H1 (cell line): ENCODE measurements around the gene TMEM139. TPM values are rescaled to one million over a fixed set of nuclear protein-coding genes. Genes with fewer than 3 reads are reported as not detected.

Experiments used
- CTCF ChIA-PET: fragments of 300-600 bp; sonication (Branson Sonifier 250); formaldehyde crosslinking; loops from one replicate; lab custom pipeline; 2021; ENCODE audit not compliant: partially characterized antibody; lab: Charles Lee
- POLR2A ChIA-PET: fragments of 300-600 bp; sonication (Branson Sonifier 250); formaldehyde crosslinking; loops from one replicate; lab custom pipeline; 2021; ENCODE audit warnings: inconsistent platforms; ENCODE audit not compliant: partially characterized antibody; lab: Charles Lee
- DNase-seq, 2 experiments: peaks; one replicate each; pipeline versions ENCODE4 v3.0.0 to v3.0.0-alpha.2; 2010 to 2022; ENCODE audit warnings: low spot score in 2 of 2, low read depth in 1 of 2, mixed read lengths in 1 of 2
- FAIRE-seq: peaks from 2 replicates; lab custom pipeline; 2011; peaks lifted over from hg19 to GRCh38; lab: Jason Lieb, UNC
- H2AFZ ChIP-seq: 2 replicates; pipeline ENCODE4 v1.8.1; 2012; ENCODE audit warnings: low read length, inconsistent platforms
- H2AK5ac ChIP-seq: 2 replicates; pipeline ENCODE4 v1.6.1; 2013; ENCODE audit warnings: low read depth, low read length
- H2BK120ac ChIP-seq: replicated peaks from 2 replicates; pipeline ENCODE3; 2013; ENCODE audit warnings: low read depth, low read length, inconsistent platforms
- H2BK12ac ChIP-seq: 2 replicates; pipeline ENCODE4 v1.6.1; 2013; ENCODE audit warnings: low read depth, low read length
- H2BK15ac ChIP-seq: 2 replicates; pipeline ENCODE4 v1.6.1; 2013; ENCODE audit warnings: low read length
- H2BK20ac ChIP-seq: 2 replicates; pipeline ENCODE4 v1.6.1; 2013; ENCODE audit warnings: low read length
- H2BK5ac ChIP-seq: 2 replicates; pipeline ENCODE4 v1.6.1; 2013; ENCODE audit warnings: low read depth, low read length
- H3K14ac ChIP-seq: 2 replicates; pipeline ENCODE4 v1.6.1; 2013; ENCODE audit warnings: inconsistent platforms; ENCODE audit not compliant: insufficient read length
- H3K18ac ChIP-seq: 2 replicates; pipeline ENCODE4 v1.6.1; 2013; ENCODE audit warnings: low read length; ENCODE audit errors: extremely low read depth
- H3K23ac ChIP-seq: 2 replicates; pipeline ENCODE4 v1.6.1; 2013; ENCODE audit warnings: inconsistent platforms; ENCODE audit not compliant: insufficient read length
- H3K23me2 ChIP-seq: 2 replicates; pipeline ENCODE4 v1.6.1; 2013; ENCODE audit warnings: low read depth, low read length
- H3K27ac ChIP-seq: 2 replicates; pipeline ENCODE4 v1.6.1; 2011; ENCODE audit warnings: low read depth, low read length, inconsistent platforms
- H3K27me3 ChIP-seq, 4 experiments: replicated peaks in 1 of 4; 1 replicate in 1 of 4; 2 replicates in 3 of 4; pipeline versions ENCODE4 v1.6.1 to v1.8.1; 2011 to 2013; ENCODE audit warnings: low read length in 3 of 4, mild to moderate bottlenecking in 3 of 4, inconsistent platforms in 2 of 4, mixed read lengths in 2 of 4, moderate library complexity in 1 of 4; ENCODE audit not compliant: control insufficient read depth in 3 of 4, insufficient read depth in 3 of 4; ENCODE audit errors: extremely low read depth in 1 of 4
- H3K36me3 ChIP-seq, 4 experiments: 2 replicates each; pipeline versions ENCODE4 v1.6.1 to v1.8.1; 2011 to 2013; ENCODE audit warnings: mild to moderate bottlenecking in 4 of 4, low read length in 3 of 4, moderate library complexity in 2 of 4, control low read depth in 1 of 4, inconsistent platforms in 1 of 4; ENCODE audit not compliant: insufficient read depth in 4 of 4, control insufficient read depth in 2 of 4
- H3K4ac ChIP-seq: replicated peaks from 2 replicates; pipeline ENCODE3; 2013; ENCODE audit warnings: low read length, low read depth, mixed read lengths, inconsistent platforms; ENCODE audit not compliant: insufficient read length
- H3K4me1 ChIP-seq, 4 experiments: replicated peaks in 1 of 4; 1 replicate in 1 of 4; 2 replicates in 3 of 4; pipeline versions ENCODE4 v1.6.1 to v1.8.1; 2011 to 2013; ENCODE audit warnings: low read length in 3 of 4, inconsistent platforms in 2 of 4, mixed read lengths in 1 of 4; ENCODE audit not compliant: insufficient read depth in 4 of 4, control insufficient read depth in 3 of 4
- H3K4me2 ChIP-seq, 2 experiments: 2 replicates each; pipeline versions ENCODE4 v1.6.1 to v1.8.1; 2011 to 2013; ENCODE audit warnings: low read depth in 2 of 2, low read length in 2 of 2, control low read depth in 1 of 2, inconsistent platforms in 1 of 2, mild to moderate bottlenecking in 1 of 2; ENCODE audit not compliant: insufficient read depth in 1 of 2
- H3K4me3 ChIP-seq, 4 experiments: fragments of 200-600, 300-600 bp in 1 of 4; sonication (generic), shearing (Covaris generic), sonication (Bioruptor Twin) in 1 of 4; 2 replicates each; pipeline versions ENCODE4 v1.5.1 to v1.8.1; 2011 to 2016; ENCODE audit warnings: low read length in 4 of 4, low read depth in 3 of 4, control low read depth in 2 of 4, inconsistent platforms in 2 of 4, mild to moderate bottlenecking in 2 of 4, mixed read lengths in 1 of 4, moderate library complexity in 1 of 4; ENCODE audit not compliant: insufficient read depth in 2 of 4; ENCODE audit errors: extremely low read depth in 1 of 4
- H3K56ac ChIP-seq: replicated peaks from 2 replicates; pipeline ENCODE3; 2013; ENCODE audit warnings: low read depth, mild to moderate bottlenecking, mixed read lengths, low read length, inconsistent platforms; ENCODE audit not compliant: insufficient read length
- H3K79me1 ChIP-seq: 2 replicates; pipeline ENCODE4 v1.6.1; 2013; ENCODE audit warnings: low read depth, low read length, control low read depth
- H3K79me2 ChIP-seq, 2 experiments: 2 replicates each; pipeline versions ENCODE4 v1.6.1 to v1.8.1; 2012 to 2013; ENCODE audit warnings: low read length in 2 of 2, mild to moderate bottlenecking in 2 of 2, inconsistent platforms in 1 of 2; ENCODE audit not compliant: insufficient read depth in 2 of 2, control insufficient read depth in 1 of 2
- H3K9ac ChIP-seq, 4 experiments: replicated peaks in 1 of 4; 1 replicate in 1 of 4; 2 replicates in 3 of 4; pipeline versions ENCODE4 v1.6.1 to v1.8.1; 2011 to 2013; ENCODE audit warnings: low read depth in 3 of 4, low read length in 3 of 4, control low read depth in 2 of 4, mild to moderate bottlenecking in 2 of 4, moderate library complexity in 2 of 4, inconsistent platforms in 1 of 4; ENCODE audit errors: extremely low read depth in 1 of 4
- H3K9me3 ChIP-seq, 2 experiments: 2 replicates each; pipeline versions ENCODE4 v1.6.1 to v1.8.1; 2012 to 2013; ENCODE audit warnings: mild to moderate bottlenecking in 2 of 2, moderate library complexity in 2 of 2, control low read depth in 1 of 2, inconsistent platforms in 1 of 2, low read depth in 1 of 2, low read length in 1 of 2, mixed read lengths in 1 of 2; ENCODE audit not compliant: insufficient read depth in 2 of 2
- H4K20me1 ChIP-seq, 2 experiments: replicated peaks in 1 of 2; 2 replicates each; pipeline versions ENCODE3 to v1.8.1; 2011 to 2013; ENCODE audit warnings: inconsistent platforms in 2 of 2, low read length in 2 of 2, mild to moderate bottlenecking in 1 of 2; ENCODE audit not compliant: insufficient read depth in 2 of 2, control insufficient read depth in 1 of 2
- H4K5ac ChIP-seq: 2 replicates; pipeline ENCODE4 v1.6.1; 2013; ENCODE audit warnings: low read length, low read depth, mixed read lengths, inconsistent platforms; ENCODE audit not compliant: insufficient read length
- H4K8ac ChIP-seq: 2 replicates; pipeline ENCODE4 v1.8.0; 2013; ENCODE audit warnings: mild to moderate bottlenecking, moderate library complexity, low read length, inconsistent platforms; ENCODE audit not compliant: insufficient read depth; ENCODE audit errors: extremely low read depth
- H4K91ac ChIP-seq: replicated peaks from 2 replicates; pipeline ENCODE3; 2013; ENCODE audit warnings: low read length, mixed read lengths, inconsistent platforms; ENCODE audit not compliant: insufficient read length
- HDAC6 ChIP-seq: IDR thresholded peaks from one replicate; pipeline ENCODE4 v1.7.1; 2012; ENCODE audit warnings: low read depth, mild to moderate bottlenecking, inconsistent platforms, low read length, moderate library complexity
- JUND ChIP-seq: IDR thresholded peaks from 2 replicates; pipeline ENCODE4 v1.6.1; 2011; ENCODE audit warnings: mild to moderate bottlenecking, improper control_type of control experiment, low read length
- NANOG ChIP-seq: IDR thresholded peaks from 2 replicates; pipeline ENCODE4 v1.6.1; 2011; ENCODE audit warnings: low read length, low read depth, mild to moderate bottlenecking, inconsistent platforms; ENCODE audit not compliant: insufficient read depth, poor library complexity, severe bottlenecking
- POU5F1 ChIP-seq: IDR thresholded peaks from 2 replicates; pipeline ENCODE4 v1.6.1; 2011; ENCODE audit warnings: low read depth, mild to moderate bottlenecking, low read length, moderate library complexity
- SIRT6 ChIP-seq: IDR thresholded peaks from one replicate; pipeline ENCODE4 v1.7.1; 2012; ENCODE audit warnings: low read length, inconsistent platforms
- SP1 ChIP-seq: IDR thresholded peaks from 2 replicates; pipeline ENCODE4 v1.6.1; 2011; ENCODE audit warnings: low read depth, low read length
- TAF7 ChIP-seq: optimal IDR thresholded peaks from 2 replicates; pipeline ENCODE3; 2011; ENCODE audit warnings: low read depth, mild to moderate bottlenecking, inconsistent platforms, low read length, moderate library complexity, borderline replicate concordance
- polyA plus RNA-seq, 7 experiments: library from polyadenylated mRNA; depleted of rRNA in 3 of 7; stranded (reverse) in 5 of 7; unstranded in 2 of 7; fragments of >200 nt in 5 of 7; fragments of 200-250 nt in 2 of 7; gene quantifications; 1 replicate in 5 of 7; 2 replicates in 1 of 7; 4 replicates in 1 of 7; pipeline versions ENCODE4 v1.2.1 to v1.2.3, GENCODE V29; 2011 to 2013; ENCODE audit warnings: missing spikeins in 2 of 7, mixed read lengths in 2 of 7
- total RNA-seq: library from RNA; stranded (reverse); fragmentation: NEBNext Ultra II Directional; extraction: Animal tissue kit (Norgen Biotek cat#: 25700); gene quantifications from 2 replicates; pipeline ENCODE4 v1.2.1, GENCODE V29; 2021

TMEM139 gene
- total and polyA plus RNA-seq, 2 of the 8 experiments (the other 6 are each of a cell fraction or from before 2014, with no cell fraction given) = 3.2 to 6.7 TPM

DNA sequence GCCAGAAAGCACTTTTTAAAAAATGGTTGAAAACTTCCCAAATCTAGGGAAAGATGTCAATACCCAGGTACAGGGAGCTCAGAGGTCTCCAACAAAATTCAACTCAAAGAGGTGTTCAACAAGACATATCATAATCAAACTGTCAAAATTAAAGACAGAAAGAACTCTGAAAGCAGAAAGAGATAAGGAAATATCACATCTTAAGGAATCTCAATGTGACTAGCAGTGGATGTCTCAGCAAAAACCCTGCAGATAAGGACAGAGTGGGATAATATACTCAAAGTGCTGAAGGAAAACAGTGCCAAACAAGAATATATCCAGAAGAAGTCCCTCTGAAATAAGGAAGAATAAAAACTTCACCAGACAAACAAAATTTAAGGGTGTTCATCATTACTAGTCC is 34.6 kb upstream of the TMEM139 start:
- Histone ChIP-seq H2AK5ac (no peak overlapping the region), H4K20me1 (no peaks in the 10 kb centered on the region), H3K79me2 (no peaks in the 10 kb centered on the region), H3K23me2 (no peaks in the 10 kb centered on the region), H3K18ac (no peak overlapping the region), H2BK5ac (no peak overlapping the region), H3K36me3 (no peaks in the 10 kb centered on the region), H3K4me3 (no peak overlapping the region), H2BK15ac (no peak overlapping the region), H4K5ac (no peak overlapping the region), H3K14ac (no peak overlapping the region), H3K4me1 (no peaks in the 10 kb centered on the region), H3K4me2 (no peak overlapping the region), H3K27ac (no peak overlapping the region), H4K8ac (no peak overlapping the region), H3K9me3 (no peaks in the 10 kb centered on the region), H3K4ac (no peak overlapping the region), H2BK20ac (no peak overlapping the region), H3K79me1 (no peaks in the 10 kb centered on the region), H2BK12ac (no peak overlapping the region), H4K91ac (no peak overlapping the region), H3K9ac (no peak overlapping the region), H3K23ac (no peak overlapping the region), H2BK120ac (no peak overlapping the region), H3K56ac (no peak overlapping the region), H3K27me3 (no peaks in the 10 kb centered on the region; a peak in 1 of 7 replicates), H2AFZ (no peak overlapping the region)
- FAIRE-seq (no peak), DNase-seq (no peak)
- CTCF ChIA-PET = interaction anchor here (0.6 to 6.6 kb wide), 6 partner anchors 10 to 235 kb away, joined by 3 to 41 read pairs (median 4); no protein-coding TSS in a partner anchor
- POLR2A ChIA-PET = interaction anchor here (1.5 kb wide), 1 partner anchor 13 kb away, joined by 3 read pairs; the partner anchor contains the start of gene GSTK1
- no peak for TF ChIP-seq TAF7
- no peak for TF ChIP-seq POU5F1
- no peak for TF ChIP-seq SP1
- TF ChIP-seq HDAC6 = no peak
- TF ChIP-seq SIRT6 = no peak
- no peak for TF ChIP-seq JUND
- no peak for TF ChIP-seq NANOG
